GM19455 (cell line): ENCODE data around the gene ZNF778.
"Not testable (repeated sequence)": the region's sequence is repeated elsewhere in the genome, so short reads cannot be mapped to it uniquely, and the experiment has no call there.

Experiments
- ATAC-seq: cut with Tn5 transposase; IDR thresholded peaks from one replicate; pipeline ENCODE4 v1.9.1; 2021; ENCODE audit not compliant: unreplicated experiment

The ZNF778 gene

DNA sequence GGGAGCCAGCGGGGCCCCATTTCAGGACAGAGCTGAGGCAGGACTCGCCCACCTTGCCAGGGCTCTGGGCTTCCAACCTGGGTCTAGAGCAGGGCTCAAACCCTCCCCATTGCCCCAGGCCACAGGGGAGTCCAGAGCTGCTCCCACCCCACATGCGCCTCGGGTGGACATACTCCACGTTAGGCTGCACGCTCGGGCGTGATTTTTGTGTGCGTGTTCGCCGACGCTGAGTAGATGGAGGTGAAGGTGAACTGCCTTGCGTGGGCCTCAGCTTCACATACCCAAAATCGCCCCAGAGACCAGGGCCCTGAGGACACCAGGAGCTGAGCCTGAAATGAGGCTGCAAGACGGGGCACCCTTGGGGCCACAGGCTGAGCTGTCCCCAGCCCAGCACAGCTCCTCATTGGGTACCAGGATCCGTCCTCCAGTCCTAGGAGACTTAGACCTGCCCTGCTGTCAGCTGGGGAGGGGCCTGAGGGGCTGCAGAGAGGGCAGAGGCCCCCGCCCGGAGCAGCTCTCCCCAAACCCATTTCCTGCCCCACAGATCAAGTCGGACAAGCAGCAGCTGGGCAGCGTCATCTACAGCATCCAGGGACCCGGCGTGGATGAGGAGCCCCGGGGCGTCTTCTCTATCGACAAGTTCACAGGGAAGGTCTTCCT lies 37.7 kb upstream of the ZNF778 start:
- ATAC-seq = no peak

DNA sequence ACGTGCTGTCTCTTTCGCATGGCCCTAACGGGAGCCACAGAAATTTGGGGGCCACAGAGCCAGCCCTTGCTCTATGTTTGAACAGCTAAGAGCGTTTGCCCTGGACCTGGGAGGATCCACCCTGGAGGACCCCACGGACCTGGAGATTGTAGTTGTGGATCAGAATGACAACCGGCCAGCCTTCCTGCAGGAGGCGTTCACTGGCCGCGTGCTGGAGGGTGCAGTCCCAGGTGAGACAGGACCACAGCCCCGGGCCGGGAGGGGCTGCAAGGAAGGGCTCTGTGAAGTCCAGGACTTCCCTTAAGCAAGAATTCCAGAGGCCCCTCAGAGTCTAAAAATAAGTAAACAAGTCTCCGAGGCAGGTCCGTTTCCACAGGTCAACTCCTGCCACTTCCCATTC lies 34.0 kb upstream of the ZNF778 start:
- ATAC-seq = no peak

DNA sequence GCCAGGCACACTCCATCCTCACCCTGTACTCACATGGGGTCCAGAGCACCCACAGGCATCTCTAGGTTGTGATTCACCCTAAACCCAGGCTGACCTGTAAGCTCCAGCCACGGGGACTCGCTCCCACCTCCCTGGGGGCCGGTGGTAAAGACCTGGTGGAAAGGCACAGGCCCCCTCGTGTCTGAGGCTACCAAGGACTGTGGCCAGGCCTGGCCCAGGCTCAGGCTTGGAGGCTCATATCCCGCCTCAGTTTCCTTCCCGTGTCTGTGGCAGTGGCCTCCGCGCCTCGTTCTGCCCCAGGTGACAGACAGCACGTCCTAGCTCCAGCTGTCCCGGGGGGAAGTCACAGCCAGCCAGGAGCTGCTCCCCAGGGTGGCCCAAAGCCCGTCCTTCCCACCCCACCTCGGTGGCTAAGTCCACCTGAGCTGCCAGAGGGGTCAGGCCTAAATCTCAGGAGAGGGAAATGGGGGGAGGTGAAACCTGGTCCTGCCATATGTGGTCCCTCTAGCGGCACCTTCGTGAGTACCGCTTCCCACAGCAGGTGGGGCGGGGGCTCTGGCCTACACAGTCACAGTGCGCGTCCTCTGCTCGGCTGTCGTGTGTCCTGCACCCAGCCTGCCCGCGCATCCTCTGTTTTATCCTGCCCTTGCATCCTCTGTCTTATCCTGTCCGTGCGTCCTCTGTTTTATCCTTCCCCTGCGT lies 33.4 kb upstream of the ZNF778 start:
- no peak for ATAC-seq

DNA sequence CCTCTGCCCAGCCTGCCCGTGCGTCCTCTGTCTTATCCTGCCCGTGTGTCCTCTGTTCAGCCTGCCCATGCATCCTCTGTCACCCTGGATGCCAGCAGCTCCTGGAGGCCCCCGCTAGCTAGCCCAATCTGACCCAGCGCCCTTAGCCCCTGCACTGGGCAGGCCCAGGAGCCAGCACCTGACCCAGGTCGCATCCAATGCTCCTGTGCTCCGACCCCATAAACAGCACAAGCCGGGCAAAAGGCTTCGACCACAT lies 32.9 kb upstream of the ZNF778 start:
- no peak for ATAC-seq

DNA sequence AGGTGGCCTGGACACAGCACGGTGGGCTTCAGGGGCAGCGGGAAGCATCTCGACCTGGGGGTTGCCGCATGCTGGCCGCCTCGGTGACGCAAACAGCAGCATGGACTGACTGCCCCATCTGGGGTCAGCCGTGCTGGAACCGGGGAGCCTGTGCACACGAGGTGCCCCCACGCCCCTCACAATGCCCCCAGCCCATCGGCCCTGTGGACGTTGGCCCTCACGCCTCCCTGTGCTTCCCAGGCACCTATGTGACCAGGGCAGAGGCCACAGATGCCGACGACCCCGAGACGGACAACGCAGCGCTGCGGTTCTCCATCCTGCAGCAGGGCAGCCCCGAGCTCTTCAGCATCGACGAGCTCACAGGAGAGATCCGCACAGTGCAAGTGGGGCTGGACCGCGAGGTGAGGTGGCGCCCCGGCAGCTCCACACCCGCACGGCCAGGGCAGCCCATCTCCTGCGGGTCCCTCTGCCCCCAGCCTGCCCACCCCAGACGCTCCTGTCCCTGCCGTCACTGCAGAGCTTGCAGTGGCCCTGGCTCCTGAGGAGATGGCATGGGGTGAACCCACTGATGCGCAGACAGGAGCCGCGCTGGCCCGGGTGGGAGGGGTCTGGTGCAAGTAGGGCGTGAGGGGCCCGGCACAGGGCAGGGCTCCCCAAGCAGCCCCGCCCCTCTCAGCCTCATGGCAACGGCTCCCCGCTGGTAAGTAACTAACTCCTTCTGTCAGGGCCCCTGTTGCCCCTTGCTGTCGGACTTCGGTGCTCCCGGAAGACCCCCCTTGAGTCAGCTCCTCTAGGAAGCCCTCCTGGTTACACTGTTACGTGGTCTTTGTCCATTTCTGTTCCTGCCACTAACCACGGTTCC lies 32.3 kb upstream of the ZNF778 start:
- no peak for ATAC-seq

DNA sequence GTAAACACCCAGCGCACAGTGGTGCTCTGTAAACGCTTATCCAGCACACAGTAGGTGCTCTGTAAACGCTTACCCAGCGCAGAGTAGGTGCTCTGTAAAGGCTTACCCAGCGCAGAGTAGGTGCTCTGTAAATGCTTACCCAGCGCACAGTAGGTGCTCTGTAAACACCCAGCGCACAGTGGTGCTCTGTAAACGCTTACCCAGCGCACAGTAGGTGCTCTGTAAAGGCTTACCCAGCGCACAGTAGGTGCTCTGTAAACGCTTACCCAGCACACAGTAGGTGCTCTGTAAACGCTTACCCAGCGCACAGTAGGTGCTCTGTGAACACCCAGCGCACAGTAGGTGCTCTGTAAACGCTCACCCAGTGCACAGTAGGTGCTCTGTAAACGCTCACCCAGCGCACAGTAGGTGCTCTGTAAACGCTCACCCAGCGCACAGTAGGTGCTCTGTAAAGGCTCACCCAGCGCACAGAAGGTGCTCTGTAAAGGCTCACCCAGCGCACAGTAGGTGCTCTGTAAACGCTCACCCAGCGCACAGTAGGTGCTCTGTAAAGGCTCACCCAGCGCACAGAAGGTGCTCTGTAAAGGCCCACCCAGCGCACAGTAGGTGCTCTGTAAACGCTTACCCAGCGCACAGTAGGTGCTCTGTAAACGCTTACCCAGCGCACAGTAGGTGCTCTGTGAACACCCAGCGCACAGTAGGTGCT lies 31.5 kb upstream of the ZNF778 start:
- ATAC-seq = not testable (repeated sequence)

DNA sequence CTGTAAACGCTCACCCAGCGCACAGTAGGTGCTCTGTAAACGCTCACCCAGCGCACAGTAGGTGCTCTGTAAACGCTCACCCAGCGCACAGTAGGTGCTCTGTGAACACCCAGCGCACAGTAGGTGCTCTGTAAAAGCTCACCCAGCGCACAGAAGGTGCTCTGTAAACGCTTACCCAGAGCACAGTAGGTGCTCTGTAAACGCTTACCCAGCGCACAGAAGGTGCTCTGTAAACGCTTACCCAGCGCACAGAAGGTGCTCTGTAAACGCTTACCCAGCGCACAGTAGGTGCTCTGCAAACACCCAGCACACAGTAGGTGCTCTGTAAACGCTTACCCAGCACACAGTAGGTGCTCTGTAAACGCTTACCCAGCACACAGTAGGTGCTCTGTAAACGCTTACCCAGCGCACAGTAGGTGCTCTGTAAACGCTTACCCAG lies 30.9 kb upstream of the ZNF778 start:
- not testable (repeated sequence) for ATAC-seq

DNA sequence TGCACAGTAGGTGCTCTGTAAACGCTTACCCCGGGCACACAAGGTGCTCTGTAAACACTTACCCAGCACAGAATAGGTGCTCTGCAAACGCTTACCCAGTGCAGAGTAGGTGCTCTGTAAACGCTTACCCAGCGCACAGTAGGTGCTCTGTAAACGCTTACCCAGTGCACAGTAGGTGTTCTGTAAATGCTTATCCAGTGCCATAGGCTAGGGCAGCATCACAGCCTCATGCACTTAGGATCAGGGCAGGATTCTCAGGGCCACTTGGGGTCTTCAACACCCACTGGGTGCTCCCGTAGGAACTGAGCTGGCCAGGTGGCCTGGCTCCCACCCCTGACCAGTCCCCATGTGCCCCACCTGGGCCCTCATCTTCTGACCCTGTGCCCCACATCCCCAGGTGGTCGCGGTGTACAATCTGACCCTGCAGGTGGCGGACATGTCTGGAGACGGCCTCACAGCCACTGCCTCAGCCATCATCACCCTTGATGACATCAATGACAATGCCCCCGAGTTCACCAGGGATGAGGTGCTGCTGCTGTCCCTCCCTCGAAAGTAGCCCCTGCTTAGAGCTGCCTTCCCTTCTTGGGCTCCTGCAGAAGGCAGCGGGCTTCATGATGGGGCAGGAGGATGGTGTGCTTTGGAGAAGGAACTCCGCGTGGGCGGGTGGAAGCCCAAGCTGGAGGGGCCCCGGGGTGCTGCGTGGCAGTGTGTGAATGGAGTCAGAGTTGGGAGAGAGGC lies 30.3 kb upstream of the ZNF778 start:
- ATAC-seq = no peak

DNA sequence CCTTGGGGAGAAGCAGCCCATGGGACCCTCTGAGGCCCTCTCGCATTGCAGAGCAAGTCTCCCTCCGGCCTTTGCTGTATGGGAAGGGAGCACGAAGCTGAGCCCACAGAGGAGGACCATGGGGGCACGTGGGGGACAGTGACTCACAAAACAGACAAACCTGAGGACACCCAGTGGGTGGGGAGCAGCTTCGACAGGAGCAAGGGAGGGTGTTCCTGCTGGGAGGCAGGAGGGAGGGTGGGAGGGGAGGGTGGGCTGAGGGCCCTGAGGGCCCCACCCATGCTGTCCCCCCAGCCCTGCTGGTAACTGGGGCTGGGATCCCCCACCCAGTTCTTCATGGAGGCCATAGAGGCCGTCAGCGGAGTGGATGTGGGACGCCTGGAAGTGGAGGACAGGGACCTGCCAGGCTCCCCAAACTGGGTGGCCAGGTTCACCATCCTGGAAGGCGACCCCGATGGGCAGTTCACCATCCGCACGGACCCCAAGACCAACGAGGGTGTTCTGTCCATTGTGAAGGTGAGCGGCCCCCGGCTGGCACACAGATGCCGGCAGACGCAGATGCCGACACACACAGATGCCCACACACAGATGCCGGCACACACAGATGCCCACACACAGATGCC lies 29.6 kb upstream of the ZNF778 start:
- ATAC-seq = no peak

DNA sequence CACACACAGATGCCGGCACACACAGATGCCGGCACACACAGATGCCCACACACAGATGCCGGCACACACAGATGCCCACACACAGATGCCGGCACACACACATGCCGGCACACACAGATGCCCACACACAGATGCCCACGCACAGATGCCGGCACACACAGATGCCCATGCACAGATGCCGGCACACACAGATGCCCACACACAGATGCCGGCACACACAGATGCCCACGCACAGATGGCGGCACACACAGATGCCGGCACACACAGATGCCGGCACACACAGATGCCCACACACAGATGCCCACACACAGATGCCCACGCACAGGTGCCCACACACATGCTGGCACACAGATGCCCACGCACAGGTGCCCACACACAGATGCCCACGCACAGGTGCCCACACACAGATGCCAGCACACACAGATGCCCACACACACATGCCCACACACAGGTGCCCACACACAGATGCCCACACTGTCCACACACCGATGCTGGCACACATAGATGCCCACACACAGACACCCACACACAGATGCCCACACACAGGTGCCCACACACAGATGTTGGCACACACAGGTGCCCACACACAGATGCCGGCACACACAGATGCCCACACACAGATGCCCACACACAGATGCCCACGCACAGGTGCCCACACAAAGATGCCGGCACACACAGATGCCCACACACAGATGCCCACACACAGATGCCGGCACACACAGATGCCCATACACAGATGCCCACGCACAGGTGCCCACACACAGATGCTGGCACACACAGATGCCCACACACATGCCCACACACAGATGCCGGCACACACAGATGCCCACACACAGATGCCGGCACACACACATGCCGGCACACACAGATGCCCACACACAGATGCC lies 28.8 kb upstream of the ZNF778 start:
- not testable (repeated sequence) for ATAC-seq

DNA sequence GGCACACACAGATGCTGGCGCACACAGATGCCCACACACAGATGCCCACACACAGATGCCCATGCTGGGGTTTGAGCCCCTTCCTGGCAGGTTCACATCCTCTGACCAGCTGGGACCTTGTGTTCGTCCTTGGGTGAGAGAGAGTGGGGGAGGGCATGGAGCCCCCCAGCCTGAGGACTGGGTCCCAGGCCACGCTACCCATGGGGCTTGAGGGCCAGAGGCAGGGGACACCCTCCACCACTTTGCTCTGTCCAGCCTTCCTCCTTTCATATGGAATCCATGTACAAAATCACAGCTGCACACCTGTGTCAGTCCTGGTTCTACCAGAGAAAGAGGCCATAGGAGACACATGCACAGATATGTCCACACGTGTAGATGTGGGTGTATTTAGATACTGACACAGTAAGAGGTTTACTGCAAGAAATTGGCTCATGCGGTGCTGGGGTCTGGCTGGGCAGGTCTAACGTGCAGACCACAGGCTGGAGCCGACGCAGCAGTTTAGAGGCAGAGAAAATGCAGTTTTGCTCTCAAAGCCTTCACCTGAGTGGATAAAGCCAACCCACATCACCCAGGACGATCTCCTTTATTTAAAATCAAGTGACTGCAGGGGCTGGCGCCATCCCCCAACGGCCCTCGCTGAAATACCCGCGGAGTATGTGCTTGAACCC lies 28.0 kb upstream of the ZNF778 start:
- no peak for ATAC-seq

DNA sequence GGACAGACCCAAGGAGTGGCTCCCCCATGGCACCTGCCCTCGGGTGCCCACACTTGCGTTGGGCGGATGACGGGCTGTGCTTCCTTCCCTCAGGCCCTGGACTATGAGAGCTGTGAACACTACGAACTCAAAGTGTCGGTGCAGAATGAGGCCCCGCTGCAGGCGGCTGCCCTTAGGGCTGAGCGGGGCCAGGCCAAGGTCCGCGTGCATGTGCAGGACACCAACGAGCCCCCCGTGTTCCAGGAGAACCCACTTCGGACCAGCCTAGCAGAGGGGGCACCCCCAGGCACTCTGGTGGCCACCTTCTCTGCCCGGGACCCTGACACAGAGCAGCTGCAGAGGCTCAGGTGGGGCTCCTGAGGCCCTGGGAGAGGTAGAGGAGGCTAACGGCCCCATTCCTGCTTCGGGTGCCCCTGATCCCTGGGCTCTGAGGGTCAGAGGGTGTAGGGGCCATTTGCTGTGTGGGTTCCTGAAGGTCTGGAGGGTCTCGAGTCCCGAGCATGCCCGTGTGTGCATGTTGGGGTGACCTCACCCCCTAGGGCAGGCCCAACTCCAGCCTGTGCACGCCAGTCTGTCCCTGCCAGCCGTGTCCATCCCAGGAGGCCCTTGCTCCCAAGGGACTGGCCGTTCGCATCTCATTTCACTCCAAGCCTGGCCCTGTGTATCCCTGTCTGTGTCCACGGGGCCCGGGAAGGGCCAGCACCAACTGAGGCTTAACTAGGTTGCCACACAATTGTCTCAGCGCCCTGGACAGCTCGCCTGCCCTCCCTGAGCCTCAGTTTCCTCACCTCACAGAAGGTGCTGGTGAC lies 27.1 kb upstream of the ZNF778 start:
- no peak for ATAC-seq

DNA sequence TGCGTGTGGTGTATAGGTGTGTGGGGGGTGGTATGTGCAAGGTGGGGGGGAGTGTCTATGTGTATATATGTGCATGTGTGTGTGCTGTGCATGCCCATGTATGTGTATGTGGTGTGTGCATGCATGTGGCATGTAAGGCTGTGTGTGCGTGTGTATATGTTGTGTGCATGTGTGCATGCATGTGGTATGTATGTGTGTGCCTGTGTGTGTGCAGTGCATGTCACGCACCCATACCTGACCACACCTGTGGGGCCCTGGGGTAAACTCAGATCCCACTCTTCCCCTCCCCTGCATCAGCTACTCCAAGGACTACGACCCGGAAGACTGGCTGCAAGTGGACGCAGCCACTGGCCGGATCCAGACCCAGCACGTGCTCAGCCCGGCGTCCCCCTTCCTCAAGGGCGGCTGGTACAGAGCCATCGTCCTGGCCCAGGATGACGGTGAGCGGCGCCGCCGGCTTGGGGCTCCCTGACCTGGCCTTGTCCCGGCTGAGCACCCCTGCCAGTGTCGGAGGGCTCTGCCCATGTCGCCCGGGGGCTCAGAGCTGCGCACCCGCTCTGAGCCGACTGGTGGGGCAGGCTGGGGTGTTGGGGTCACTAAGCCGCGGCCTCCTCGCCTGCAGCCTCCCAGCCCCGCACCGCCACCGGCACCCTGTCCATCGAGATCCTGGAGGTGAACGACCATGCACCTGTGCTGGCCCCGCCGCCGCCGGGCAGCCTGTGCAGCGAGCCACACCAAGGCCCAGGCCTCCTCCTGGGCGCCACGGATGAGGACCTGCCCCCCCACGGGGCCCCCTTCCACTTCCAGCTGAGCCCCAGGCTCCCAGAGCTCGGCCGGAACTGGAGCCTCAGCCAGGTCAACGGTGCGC lies 26.2 kb upstream of the ZNF778 start:
- ATAC-seq = no peak

DNA sequence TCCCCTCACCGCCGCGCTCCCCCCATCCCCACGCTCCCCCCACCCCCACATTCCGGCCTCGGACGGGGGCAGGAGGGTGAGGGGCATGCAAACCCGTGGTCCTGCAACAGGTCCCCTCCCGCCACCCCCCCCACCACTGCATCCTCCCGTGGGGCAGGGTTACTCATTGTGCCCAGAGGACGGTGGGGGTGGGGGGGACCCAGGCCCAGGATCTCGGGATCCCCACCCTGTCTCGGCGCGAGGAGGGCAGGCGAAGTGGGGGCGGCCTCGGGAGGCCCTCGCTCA lies 25.7 kb upstream of the ZNF778 start:
- ATAC-seq = no peak

DNA sequence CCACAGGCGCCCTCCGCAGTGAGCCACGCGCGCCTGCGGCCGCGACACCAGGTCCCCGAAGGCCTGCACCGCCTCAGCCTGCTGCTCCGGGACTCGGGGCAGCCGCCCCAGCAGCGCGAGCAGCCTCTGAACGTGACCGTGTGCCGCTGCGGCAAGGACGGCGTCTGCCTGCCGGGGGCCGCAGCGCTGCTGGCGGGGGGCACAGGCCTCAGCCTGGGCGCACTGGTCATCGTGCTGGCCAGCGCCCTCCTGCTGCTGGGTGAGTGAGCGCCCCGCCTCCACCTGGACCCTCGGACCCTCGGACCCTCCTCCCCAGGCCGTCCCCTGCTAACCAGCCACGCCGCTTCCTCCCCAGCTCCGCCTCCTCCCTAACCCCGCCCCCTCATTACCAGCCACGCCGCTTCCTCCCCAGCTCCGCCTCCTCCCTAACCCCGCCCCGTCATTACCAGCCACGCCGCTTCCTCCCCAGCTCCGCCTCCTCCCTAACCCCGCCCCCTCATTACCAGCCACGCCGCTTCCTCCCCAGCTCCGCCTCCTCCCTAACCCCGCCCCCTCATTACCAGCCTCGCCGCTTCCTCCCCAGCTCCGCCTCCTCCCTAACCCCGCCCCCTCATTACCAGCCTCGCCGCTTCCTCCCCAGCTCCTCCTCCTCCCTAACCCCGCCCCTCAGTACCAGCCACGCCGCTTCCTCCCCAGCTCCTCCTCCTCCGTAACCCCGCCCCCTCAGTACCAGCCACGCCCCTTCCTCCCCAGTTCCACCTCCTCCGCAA lies 25.1 kb upstream of the ZNF778 start:
- ATAC-seq = not testable (repeated sequence)

DNA sequence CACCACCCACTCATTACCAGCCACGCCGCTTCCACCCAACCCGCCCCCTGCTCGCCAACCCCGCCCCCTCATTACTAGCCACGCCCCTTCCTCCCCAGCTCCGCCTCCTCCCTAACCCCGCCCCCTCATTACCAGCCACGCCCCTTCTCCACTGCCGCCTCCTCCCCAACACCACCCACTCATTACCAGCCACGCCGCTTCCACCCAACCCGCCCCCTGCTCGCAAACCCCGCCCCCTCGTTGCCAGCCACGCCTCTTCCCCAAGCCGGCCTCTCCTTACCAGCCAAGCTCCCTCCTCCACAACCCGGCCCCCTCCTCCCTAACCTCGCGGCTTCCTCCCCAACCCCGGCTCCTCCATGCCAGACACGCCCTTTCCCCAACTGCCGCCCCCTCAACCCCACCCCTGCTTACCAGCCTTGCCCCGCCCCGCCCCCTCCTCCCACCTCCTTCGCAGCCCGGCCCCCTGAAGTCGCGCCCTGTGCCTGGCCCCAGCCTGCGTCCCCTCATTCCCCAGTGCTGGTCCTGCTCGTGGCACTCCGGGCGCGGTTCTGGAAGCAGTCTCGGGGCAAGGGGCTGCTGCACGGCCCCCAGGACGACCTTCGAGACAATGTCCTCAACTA lies 24.4 kb upstream of the ZNF778 start:
- ATAC-seq = no peak
